Ishikawa (cell line): ENCODE measurements around the gene SKOR1.

Experiments used
- CEBPB ChIP-seq: IDR thresholded peaks from 2 replicates; pipeline ENCODE4 v1.6.1; 2012
- EGR1 ChIP-seq: IDR thresholded peaks from 2 replicates; pipeline ENCODE4 v1.6.1; 2012
- EP300 ChIP-seq: IDR thresholded peaks from 2 replicates; pipeline ENCODE4 v1.6.1; 2012; ENCODE audit warnings: borderline replicate concordance
- MAX ChIP-seq: IDR thresholded peaks from 2 replicates; pipeline ENCODE4 v1.6.1; 2012
- RAD21 ChIP-seq: IDR thresholded peaks from 2 replicates; pipeline ENCODE4 v1.6.1; 2012; ENCODE audit warnings: low read depth
- TAF1 ChIP-seq: IDR thresholded peaks from 2 replicates; pipeline ENCODE4 v1.6.1; 2012; ENCODE audit warnings: low read depth, mild to moderate bottlenecking
- TEAD4 ChIP-seq: IDR thresholded peaks from 2 replicates; pipeline ENCODE4 v1.6.1; 2012
- YY1 ChIP-seq: IDR thresholded peaks from 2 replicates; pipeline ENCODE4 v1.6.1; 2012; ENCODE audit warnings: low read depth
- ZBTB7A ChIP-seq: IDR thresholded peaks from 2 replicates; pipeline ENCODE4 v1.6.1; 2012; ENCODE audit warnings: low read depth

DNA sequence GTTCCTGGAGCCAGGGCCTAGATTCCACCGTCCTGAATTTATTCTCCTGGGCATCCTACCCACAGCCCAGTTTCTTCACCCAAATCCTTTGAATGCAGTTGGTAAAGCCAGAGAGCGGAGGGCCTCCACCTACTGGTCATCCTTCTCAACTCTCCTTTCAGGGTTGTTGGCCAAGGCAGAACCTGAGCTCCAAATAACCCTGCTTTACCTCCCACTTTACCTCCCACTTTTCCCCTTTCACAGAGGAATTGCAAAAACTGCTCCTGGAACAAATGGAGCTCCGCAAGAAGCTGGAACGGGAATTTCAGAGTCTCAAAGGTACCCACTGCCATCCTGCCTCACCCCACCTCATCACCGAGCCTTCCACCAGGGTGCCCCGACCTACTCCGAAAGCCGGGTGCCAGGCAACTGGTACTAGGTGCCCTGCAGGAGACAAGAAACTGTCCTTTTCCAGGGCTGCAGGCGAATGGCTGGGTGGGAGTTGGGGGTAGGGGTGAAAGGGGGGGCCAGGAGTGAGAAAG lies 6.8 kb downstream of the SKOR1 start:
- TF ChIP-seq MAX (no peak), TEAD4 (no peak), CEBPB (no peak), YY1 (no peak), EGR1 (no peak), EP300 (no peak), ZBTB7A (no peak), TAF1 (no peak), RAD21 (peak; percentile 44; the same call in 1 of the 2 replicates)
